Measurements from ENCODE around the gene WDR5B.
"Not testable (repeated sequence)": the region's sequence is repeated elsewhere in the genome, so short reads cannot be mapped to it uniquely, and the experiment has no call there.

Gene WDR5B

DNA sequence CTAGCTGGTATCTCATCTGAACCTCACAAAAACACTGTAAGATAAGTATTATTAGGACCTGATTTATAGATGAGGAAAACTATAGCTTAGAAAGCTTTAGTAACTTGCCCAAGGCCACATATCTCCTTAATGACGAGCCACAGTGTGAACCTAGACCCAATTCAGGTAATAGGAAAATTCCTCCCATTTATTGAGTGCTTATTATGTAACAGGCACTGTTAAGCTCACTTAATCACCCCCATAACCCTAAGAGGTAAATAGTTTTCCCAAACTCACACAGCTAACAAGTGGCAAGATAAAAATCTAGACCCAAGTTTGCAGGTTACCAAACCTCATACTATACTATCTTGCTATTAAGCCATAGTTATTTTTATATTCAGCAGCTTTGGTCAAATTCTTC lies 7.9 kb downstream of the WDR5B start:
- no peak for DNase-seq

- no peak for DNase-seq
Measured at GRCh38 chr3:122406198-122406597, 9.7 kb downstream of the WDR5B start.

DNA sequence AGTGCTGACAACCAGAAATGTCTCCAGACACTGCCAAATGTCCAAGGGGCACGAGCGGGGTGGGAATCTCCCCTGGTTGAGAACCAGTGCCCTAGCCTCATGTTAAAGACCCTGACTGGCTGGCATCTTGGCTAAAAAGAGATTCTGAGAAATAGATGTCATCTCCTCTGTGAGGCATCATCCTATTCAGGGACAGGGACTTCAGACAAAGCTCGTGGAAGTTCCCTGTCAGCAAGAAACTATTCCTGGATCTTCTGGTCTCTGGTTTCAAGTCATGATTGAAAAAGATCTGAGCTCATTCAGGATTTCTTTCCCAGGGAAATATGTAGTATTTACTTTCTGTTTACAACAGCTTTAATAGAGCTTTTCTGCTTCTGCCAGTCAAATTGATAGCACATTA lies 10.8 kb downstream of the WDR5B start:
- no peak for DNase-seq

DNA sequence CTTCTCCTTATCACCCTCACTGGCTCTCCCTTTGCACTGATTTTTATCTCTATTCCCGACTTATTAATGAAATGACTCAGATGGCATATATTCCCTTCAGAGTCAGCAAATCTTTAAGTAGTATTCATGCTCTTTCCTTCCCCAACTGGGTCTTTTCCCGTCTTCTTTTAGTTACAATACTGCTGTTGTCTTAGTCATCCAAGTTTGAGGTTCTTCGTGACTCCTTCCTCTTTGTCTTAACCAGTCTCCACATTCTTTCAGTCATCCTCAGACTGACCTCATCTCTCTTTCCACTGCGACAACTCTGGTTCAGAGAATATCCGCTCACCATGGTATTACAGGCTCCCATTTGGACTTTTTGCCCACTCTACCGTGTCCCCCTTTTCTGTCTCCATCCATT lies 12.4 kb downstream of the WDR5B start:
- no peak for DNase-seq

DNA sequence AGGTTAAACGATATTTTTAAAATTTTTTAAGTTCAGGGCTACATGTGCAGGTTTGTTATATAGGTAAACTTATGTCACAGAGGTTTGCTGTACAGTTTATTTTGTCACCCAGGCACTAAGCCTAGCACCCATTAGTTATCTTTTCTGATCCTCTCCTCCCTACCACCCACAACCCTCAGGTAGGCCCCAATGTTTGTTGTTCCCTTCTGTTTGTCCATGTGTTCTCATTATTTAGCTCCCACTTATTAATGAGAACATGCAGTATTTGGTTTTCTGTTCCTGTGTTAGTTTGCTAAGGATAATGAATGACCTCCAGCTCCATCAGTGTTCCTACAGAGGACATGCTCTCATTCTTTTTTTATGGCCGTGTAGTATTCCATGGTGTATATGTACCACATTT lies 16.9 kb downstream of the WDR5B start:
- no peak for DNase-seq

- no peak for DNase-seq
Measured at GRCh38 chr3:122397201-122397600, 18.7 kb downstream of the WDR5B start.

DNA sequence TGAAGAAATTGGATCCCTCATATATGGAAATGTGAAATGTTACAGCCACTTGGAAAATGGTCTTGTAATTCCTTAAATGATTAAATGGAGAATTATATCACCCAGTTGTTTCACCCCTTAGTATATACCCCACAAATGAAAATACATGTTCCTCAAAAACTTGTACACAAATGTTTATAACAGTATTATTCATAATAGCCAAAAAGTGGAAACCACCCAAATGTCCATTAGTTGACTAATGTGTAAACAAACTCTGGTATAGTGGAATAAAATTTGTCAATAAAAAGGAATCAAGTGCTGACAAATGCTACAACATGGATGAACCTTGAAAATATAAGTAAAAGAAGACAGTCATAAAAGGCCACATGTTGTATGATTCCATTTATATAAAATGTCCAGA lies 19.4 kb downstream of the WDR5B start:
- no peak for DNase-seq

DNA sequence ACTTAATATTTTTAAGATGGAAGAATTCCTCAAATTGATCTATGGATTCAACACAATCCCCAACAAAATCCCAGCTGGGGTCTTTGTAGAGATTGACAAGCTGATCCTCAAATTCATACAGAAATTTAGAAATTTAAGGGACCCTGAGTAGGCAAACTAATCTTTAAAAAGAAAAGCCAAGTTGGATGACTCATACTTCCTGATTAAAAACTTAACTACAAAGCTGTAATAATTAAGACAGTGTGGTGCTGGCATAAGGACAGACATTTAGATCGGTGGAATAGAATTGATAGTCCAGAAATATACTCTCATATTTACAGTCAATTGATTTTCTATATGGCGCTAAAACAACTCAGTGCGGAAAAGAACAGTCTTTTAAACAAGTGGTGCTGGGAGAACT lies 20.3 kb downstream of the WDR5B start:
- no peak for DNase-seq

DNA sequence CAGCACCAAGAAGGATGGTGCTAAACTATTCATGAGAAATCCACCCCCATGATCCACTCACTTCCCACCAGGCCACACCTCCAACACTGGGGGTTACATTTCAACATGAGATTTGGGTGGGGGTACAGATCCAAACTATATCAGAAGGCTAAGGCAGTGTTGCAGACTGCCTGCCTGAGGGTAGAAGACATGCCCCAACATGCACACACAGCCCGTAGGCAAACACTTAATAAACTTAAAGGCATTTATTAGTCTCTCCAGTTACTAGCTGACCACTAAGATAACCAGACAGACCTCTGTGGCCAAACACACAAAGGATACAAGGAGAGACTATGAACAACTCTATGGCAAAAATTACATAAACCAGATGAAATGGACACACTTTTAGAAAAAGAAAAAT lies 21.7 kb downstream of the WDR5B start:
- DNase-seq = no peak

GRCh38 chr3:122392868-122393844 lies 22.7 kb downstream of the WDR5B start:
- DNase-seq = peak; percentile 58 to 72

- no peak for DNase-seq
Measured at GRCh38 chr3:122391681-122392446, 24.0 kb downstream of the WDR5B start.

DNA sequence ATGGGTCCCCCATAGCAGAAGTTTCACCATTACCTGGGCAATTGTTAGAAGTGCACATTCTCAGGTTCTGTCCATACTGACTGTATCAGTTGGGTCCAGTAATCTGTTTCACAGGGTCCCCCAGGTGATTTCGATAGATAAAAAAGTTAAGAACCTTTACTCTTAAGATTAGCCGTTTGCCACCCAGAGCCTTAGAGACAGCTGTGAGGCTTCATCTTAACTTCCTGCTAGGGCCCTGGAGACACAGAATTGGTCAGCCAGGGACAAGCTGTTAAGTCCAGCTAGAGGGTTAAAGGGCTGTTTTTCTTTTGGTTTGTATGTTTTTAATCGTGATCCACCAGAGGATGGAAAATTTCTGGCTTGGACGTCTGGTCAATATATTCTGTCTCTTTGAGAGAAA lies 25.2 kb downstream of the WDR5B start:
- DNase-seq = no peak

- DNase-seq = no peak
Measured at GRCh38 chr3:122389892-122390291, 26.0 kb downstream of the WDR5B start.

GRCh38 chr3:122389197-122389596 lies 26.7 kb downstream of the WDR5B start:
- no peak for DNase-seq

- DNase-seq = no peak
Measured at GRCh38 chr3:122387709-122388108, 28.2 kb downstream of the WDR5B start.

GRCh38 chr3:122383771-122384697 lies 31.8 kb downstream of the WDR5B start, which contains the start of gene FAM162A:
TSS of gene FAM162A (plus strand) at chr3:122384182. CDS start at chr3:122384266, 84 bp downstream.
- DNase-seq = peak; percentile 98 to 99

DNA sequence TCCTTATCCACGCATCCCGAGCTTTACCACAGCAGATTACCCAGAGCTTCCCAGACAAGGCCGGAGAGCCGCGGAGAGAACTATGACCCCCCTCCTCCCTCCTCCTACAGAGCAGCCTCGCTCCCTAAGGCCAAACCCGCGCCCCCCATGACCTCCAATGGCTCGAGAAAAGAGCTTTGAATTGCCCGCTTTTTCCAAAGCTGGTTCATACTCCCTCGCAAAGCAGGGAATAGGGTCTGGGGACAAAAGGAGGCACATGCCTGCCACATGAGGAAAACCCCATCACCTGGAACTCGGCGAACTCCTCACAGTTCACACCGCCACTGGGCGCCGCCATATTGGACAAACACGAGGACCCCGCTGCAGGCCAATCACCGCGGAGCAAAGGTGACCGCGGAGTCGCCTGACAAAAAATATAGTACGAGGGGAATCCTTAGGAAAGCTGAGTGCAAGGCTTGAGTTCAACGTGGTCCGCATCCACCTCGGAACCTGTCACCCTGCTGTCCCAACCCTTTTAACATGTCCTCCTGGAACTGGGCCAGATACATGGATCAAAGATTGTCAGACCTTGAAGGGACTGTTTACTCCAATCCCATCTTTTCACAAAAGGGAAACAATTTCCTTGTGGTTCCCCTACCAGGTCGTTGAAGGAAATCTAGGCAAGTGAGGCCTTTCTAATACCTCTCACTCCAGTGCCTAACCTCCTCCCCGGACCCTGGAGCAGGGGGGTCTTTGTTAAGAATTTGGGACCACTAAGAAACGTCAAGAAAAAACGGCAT lies 32.8 kb downstream of the WDR5B start, which contains the start of gene MIX23:
Gene MIX23, minus strand, starts transcription at position 344 of the 779 bp plus-strand sequence. Its CDS starts 7 bp downstream, at position 337.
- DNase-seq = peak; percentile 90 to 96

DNA sequence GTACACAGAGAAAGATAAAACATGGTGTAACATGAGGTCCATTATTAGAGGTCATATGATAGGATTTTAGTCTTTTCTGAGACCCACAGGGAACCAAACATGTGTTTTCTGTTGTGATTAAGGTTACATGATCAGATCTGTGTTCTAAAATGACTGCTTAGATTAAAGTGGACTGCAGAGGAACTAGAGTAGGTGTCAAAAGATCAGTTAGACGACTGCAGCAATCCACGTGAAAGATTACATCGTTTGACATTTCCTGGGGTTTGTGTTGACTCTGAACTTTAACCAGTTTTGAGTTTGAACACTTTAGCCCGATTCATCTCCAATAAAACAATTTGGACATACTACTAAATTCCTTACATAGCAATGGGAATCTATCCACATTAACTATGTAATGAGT lies 37.9 kb downstream of the WDR5B start:
- DNase-seq = no peak

DNA sequence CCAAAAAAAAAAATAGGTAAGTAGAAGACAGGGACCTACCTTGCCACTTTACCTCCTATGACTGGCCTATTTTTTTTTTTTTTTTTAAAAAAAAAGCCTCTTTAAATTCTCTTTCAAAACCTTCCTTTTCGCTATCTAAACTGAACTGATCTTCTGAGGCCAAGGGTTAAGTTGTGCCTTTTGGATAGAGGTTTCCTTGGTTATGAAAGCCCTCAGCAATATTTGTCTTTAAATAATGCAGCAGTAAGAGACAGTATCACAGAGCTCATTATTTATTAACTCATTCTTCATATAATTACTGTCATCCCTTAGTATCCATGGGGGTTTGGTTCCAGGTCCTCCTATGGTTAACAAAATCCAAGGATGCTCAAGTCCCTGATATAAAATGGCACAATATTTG lies 41.8 kb downstream of the WDR5B start:
- no peak for DNase-seq

GRCh38 chr3:122366379-122366749 lies 49.5 kb downstream of the WDR5B start:
- no peak for DNase-seq

DNA sequence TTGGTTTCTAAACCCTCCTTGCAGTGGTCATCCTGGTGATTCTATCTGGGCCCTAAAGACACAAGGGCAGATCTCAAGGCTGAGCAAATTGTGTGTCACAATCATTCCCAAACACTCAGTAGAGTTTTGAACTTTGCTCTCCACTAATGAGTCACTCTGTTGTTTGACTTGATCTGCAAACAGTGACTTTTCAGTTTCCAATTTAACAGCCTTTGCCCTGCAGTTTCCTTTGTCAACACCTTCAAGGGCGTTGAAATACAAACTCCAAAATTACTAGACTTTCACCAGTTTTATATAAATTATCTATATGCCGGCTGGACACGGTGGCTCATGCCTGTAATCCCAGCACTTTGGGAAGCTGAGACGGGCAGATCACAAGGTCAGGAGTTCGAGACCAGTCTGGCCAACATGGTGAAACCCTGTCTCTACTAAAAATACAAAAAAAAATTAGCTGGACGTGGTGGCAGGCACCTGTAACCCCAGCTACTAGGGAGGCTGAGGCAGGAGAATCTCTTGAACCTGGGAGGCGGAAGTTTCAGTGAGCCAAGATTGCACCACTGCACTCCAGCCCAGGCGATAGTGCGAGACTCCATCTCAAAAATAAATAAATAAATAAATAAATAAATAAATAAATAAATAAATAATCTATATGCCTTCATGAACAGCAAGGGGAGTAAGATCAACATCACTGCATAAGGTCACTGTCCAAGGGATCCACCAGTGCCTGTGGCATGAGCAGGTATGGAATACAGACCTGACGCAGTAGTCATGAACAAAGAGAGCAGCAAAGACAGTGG lies 50.1 kb downstream of the WDR5B start:
- not testable (repeated sequence) for DNase-seq
